OCI-LY3 (cell line): Measurements from ENCODE around the gene CMTM4.
"Not testable (repeated sequence)": the region's sequence is repeated elsewhere in the genome, so short reads cannot be mapped to it uniquely, and the experiment has no call there.

Source experiments
- H2AFZ ChIP-seq: fragments of 200-600, 300-600 bp; shearing (Covaris generic); 2 replicates; pipeline ENCODE4 v1.6.0; 2014; ENCODE audit warnings: antibody characterized with exemption, low read depth, low read length
- H3K27ac ChIP-seq: fragments of 200-600, 300-600 bp; sonication (generic); 2 replicates; pipeline ENCODE4 v1.5.1; 2014; ENCODE audit warnings: mild to moderate bottlenecking, low read length, moderate library complexity, mixed read lengths
- H3K27me3 ChIP-seq: fragments of 200-600, 300-600 bp; sonication (generic); 2 replicates; pipeline ENCODE4 v1.6.1; 2014; ENCODE audit warnings: low read depth, low read length, mixed read lengths
- H3K36me3 ChIP-seq: fragments of 200-600, 300-600 bp; sonication (generic); replicated peaks from 2 replicates; pipeline ENCODE3; 2014; ENCODE audit warnings: low read depth, low read length, mixed read lengths
- H3K4me1 ChIP-seq: fragments of 300-600, 200-600 bp; sonication (generic); 2 replicates; pipeline ENCODE4 v1.6.1; 2014; ENCODE audit warnings: low read length, mixed read lengths
- H3K4me2 ChIP-seq: fragments of 200-600, 300-600 bp; sonication (generic); 2 replicates; pipeline ENCODE4 v1.6.1; 2014; ENCODE audit warnings: low read length, mixed read lengths
- H3K4me3 ChIP-seq: fragments of 300-600, 200-600 bp; sonication (generic); 2 replicates; pipeline ENCODE4 v1.5.1; 2014; ENCODE audit warnings: antibody characterized with exemption, mild to moderate bottlenecking, low read length, moderate library complexity
- H3K79me2 ChIP-seq: fragments of 300-600, 200-600 bp; shearing (Covaris generic); 2 replicates; pipeline ENCODE4 v1.6.1; 2014; ENCODE audit warnings: mild to moderate bottlenecking, low read length, mixed read lengths
- H3K9ac ChIP-seq: fragments of 300-600, 200-600 bp; shearing (Covaris generic); 2 replicates; pipeline ENCODE4 v1.6.0; 2014; ENCODE audit warnings: mild to moderate bottlenecking, low read length, moderate library complexity
- H3K9me3 ChIP-seq: fragments of 200-600, 300-600 bp; shearing (Covaris generic); 2 replicates; pipeline ENCODE4 v1.6.1; 2014; ENCODE audit warnings: low read length, mixed read lengths; ENCODE audit not compliant: insufficient read depth
- H4K20me1 ChIP-seq: fragments of 200-600, 300-600 bp; sonication (generic); 2 replicates; pipeline ENCODE4 v1.6.1; 2016; ENCODE audit warnings: low read length, mixed read lengths; ENCODE audit not compliant: insufficient read depth
- CTCF ChIP-seq: fragments of 200-600, 300-600 bp; sonication (generic); IDR thresholded peaks from 2 replicates; pipeline ENCODE4 v1.5.1; 2014; ENCODE audit warnings: antibody characterized with exemption, low read length, low read depth
- EZH2phosphoT487 ChIP-seq: fragments of 200-600 bp; shearing (Covaris generic); IDR thresholded peaks from 2 replicates; pipeline ENCODE4 v1.6.1; 2018; ENCODE audit warnings: antibody characterized with exemption, mixed run types, low read depth

CMTM4 gene

GRCh38 chr16:66614161-66614802, 82.3 kb downstream of the CMTM4 start:
- H4K20me1 ChIP-seq = peaks cover 5% of the 10 kb centered on the region; the same call in 1 of the 2 replicates
- H3K27me3 ChIP-seq = no peaks in the 10 kb centered on the region

GRCh38 chr16:66612422-66612821, 84.1 kb downstream of the CMTM4 start:
- Histone ChIP-seq H3K36me3 (peaks cover 36% of the 10 kb centered on the region), H4K20me1 (peaks cover 22% of the 10 kb centered on the region), H3K4me2 (no peak overlapping the region), H3K27me3 (no peaks in the 10 kb centered on the region), H3K27ac (no peak overlapping the region), H3K79me2 (peaks cover 2% of the 10 kb centered on the region; the same call in 1 of the 2 replicates), H3K9me3 (no peaks in the 10 kb centered on the region), H3K9ac (no peak overlapping the region), H3K4me3 (no peak overlapping the region), H3K4me1 (peaks cover 15% of the 10 kb centered on the region), H2AFZ (no peak overlapping the region)
- TF ChIP-seq EZH2phosphoT487 (no peak), CTCF (no peak)

More at GRCh38 chr16:66614161-66614802, 82.3 kb downstream of the CMTM4 start:
- no peaks in the 10 kb centered on the region for H3K79me2 ChIP-seq
- no peak overlapping the region for H3K4me2 ChIP-seq
- H2AFZ ChIP-seq = no peak overlapping the region
- H3K9me3 ChIP-seq = no peaks in the 10 kb centered on the region
- TF ChIP-seq EZH2phosphoT487 (no peak), CTCF (no peak)
- H3K4me3 ChIP-seq = no peak overlapping the region
- H3K9ac ChIP-seq = no peak overlapping the region
- peaks cover 27% of the 10 kb centered on the region for H3K36me3 ChIP-seq
- H3K27ac ChIP-seq = no peak overlapping the region
- H3K4me1 ChIP-seq = peaks cover 2% of the 10 kb centered on the region

- not testable (repeated sequence) for H3K4me2 ChIP-seq, H3K79me2 ChIP-seq, H3K9ac ChIP-seq, H3K4me3 ChIP-seq, H3K9me3 ChIP-seq, H3K27me3 ChIP-seq, H2AFZ ChIP-seq, H3K27ac ChIP-seq
- H3K4me1 ChIP-seq = peaks cover 20% of the 10 kb centered on the region
- peaks cover 27% of the 10 kb centered on the region for H4K20me1 ChIP-seq
- peaks cover 41% of the 10 kb centered on the region for H3K36me3 ChIP-seq
Observed at GRCh38 chr16:66611911-66612310, 84.6 kb downstream of the CMTM4 start.

- no peak for TF ChIP-seq CTCF
- no peak for TF ChIP-seq EZH2phosphoT487
- no peak overlapping the region for H2AFZ ChIP-seq
- H3K9me3 ChIP-seq = no peaks in the 10 kb centered on the region
- H3K36me3 ChIP-seq = peaks cover 41% of the 10 kb centered on the region
- peaks cover 35% of the 10 kb centered on the region for H4K20me1 ChIP-seq
- H3K9ac ChIP-seq = no peak overlapping the region
- no peaks in the 10 kb centered on the region for H3K27me3 ChIP-seq
- H3K4me3 ChIP-seq = no peak overlapping the region
- H3K79me2 ChIP-seq = peaks cover 21% of the 10 kb centered on the region
- no peak overlapping the region for H3K27ac ChIP-seq
- peaks cover 31% of the 10 kb centered on the region for H3K4me1 ChIP-seq
- no peak overlapping the region for H3K4me2 ChIP-seq
Observed at GRCh38 chr16:66610111-66610820, 86.3 kb downstream of the CMTM4 start.
